GM19238 (cell line): ENCODE results near the gene LILRB3.
"Not testable (repeated sequence)": the region's sequence is repeated elsewhere in the genome, so short reads cannot be mapped to it uniquely, and the experiment has no call there.

ENCODE experiments used
- DNase-seq: peaks from one replicate; pipeline ENCODE4 v3.0.0; 2011; ENCODE audit warnings: low spot score; ENCODE audit not compliant: insufficient read length

LILRB3 gene

DNA sequence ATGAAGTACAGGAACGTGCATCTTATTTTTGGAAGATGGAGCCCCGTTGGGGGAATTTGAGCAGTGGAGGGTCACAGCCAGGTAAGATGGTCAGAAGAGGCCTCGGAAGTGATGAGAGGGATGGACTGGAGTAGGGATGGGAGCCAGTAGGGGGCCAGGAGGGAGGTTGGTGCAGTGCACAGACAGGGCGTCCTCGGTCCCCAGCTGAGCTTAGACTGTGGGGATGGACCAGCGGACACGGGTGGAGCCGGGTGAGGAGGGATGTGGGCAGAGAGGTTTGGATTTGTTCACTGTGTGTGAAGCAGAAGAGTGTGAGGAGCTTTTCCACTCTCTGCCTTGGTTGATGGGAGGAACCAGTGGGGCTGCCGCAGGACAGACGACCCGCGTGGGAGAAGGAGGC is 11.6 kb downstream of the LILRB3 start:
- no peak for DNase-seq

DNA sequence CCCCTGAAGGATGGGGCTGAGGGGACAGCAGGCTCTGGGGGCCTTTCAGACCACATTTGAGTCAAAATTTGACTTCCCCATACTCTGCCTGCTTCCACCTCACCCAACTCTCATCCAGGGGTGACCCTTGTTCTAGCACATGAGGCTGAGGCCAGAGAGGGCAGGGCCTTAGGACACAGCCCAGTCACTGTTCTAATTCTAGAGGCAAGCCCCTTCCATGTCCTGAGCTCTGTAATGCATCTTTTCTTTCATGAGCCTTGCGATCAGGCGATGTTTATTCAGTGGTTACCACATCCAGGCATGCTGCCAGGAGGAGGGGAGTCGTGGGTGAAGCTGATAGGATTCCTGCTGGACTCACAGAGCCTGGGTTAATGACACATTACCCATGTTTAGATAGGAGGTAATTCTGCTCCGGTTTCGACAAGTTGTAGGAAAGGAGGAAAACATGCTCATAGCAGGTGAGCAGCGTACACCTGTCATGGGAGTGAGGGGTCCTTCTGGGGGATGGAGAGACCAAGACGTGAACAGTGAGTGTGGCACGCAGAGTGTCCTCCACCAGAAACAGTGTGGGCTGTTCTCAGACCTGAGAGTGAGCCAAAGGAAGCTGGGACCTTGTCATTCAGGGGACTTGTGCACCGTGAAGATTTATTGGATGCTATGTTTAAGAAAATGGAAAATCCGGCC is 12.9 kb downstream of the LILRB3 start:
- no peak for DNase-seq

- no peak for DNase-seq
Measured at GRCh38 chr19:54209058-54209810, 13.6 kb downstream of the LILRB3 start.

DNA sequence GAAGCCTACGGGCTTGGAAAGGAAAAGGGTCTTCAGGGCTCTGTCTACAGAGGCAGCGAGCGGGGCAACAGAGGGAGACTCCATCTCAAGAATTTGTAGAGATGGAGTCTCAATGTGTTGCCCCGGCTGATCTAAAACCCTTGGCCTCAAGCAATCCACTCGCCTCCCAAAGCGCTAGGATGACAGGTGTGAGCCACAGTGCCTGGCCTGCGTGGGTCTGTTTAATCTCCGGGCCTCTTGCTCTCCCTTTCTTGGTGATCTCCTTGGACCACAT is 14.1 kb downstream of the LILRB3 start:
- DNase-seq: no peak

DNA sequence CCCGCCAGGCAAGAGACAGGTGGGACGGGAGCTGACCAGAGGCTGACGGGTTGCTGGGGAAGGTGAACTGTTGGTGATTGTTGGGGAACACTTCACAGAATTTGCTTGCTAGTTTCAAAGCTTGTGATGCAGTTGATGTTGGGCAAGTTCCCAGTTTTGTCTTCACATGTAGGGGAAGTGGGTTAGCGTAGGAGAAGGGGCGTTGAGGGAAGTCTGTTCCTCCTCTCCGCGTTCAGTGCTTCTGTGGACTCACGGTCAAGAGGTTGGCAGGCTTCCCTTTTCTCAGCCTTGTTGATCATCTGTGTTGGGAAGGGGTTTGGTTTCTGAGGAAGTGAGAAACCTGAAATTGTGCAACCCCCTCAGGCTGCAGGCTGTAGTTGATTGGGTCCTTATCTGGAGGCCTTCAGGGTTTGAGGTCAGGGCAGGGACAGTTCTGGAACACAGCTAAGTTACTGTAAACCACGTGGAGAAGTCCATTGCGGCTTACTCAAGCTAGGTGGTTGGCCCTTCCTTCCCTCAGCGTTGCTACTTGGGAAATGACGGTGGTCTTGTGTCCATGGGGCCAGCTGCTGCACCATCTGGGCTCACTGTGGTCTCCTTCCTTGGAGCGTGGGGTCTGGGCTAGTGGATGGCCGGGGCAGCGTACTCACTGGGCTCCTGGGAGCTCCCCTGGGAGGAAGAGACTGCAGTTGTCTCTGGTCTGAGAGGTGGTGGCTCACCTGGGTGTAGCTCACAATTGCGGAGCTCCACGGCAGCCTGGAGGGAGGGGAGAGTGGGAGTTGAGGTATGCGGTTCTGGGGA is 14.6 kb downstream of the LILRB3 start:
- DNase-seq: no peak

DNA sequence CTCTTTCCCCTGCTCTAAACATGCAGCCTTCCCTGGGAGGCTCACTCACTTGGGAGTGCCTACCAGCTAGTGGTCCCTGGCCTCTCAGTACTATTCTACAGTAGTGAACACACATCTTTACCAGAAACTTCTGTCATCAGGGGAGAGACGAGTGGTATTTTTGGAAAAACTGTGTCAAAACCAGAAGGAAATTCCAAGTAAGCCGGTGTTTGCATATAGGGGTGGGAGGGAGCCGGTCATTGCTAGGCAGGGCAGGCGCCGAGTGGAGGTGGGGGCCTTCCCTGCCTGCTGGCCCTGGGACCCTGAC is 15.2 kb downstream of the LILRB3 start:
- DNase-seq: no peak

GRCh38 chr19:54207193-54207592 is 15.6 kb downstream of the LILRB3 start:
- not testable (repeated sequence) for DNase-seq

GRCh38 chr19:54206831-54207177 is 16.0 kb downstream of the LILRB3 start:
- no peak for DNase-seq

- DNase-seq: no peak
Measured at GRCh38 chr19:54206030-54206830, 16.6 kb downstream of the LILRB3 start.

DNA sequence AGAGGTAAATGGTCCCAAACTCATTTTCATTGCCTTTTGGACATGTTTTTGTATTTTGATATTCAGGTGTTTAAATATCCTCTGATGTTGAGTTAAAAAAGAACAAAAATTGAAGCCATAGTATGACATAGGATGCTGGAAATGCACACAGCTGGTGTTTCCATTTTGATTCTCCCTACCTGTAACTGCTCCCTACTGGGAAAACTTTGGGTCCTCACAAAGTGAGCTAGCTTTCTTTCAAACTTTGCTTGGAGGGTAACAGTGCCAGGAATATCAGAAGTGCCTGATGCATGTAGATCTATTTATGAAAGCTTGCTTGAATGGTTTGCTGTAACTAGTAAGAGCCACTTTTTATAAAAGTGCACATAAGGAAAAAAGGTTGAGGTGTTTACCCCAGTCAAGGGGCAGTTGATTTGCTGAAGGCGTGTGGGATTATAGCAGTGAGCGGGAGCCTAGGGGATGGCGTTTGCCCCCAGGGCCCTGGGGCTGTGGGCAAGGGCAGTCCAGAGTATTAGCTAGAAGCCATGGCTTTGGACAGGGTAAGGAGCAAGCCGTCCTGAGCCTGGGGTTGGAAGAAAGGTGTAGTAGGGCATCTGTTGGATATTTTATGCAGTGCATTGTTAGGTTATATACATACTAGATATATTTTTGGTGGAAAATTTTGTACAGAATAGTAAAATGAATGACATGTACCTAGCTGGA is 17.9 kb downstream of the LILRB3 start:
- DNase-seq: no peak

DNA sequence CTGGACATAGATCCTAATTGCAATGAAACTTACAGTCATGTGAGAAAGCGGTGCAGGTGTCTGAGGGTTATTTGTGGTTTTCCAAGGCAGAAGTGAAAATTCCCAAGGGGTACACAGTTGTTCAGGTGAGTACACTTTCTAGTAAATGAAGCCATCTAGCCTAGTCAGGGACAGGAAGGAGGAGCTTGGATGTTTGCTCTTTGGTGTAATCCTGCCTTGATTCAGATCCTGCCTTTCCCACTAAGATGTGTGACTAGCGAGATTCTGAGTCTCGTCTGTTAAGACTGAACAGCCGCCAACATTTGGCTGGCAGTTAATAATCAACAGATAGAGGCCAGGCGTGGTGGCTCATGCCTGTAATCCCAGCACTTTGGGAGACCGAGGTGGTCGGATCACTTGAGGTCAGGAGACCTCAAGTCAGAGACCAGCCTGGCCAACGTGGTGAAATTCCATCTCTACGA is 19.6 kb downstream of the LILRB3 start:
- DNase-seq: no peak

DNA sequence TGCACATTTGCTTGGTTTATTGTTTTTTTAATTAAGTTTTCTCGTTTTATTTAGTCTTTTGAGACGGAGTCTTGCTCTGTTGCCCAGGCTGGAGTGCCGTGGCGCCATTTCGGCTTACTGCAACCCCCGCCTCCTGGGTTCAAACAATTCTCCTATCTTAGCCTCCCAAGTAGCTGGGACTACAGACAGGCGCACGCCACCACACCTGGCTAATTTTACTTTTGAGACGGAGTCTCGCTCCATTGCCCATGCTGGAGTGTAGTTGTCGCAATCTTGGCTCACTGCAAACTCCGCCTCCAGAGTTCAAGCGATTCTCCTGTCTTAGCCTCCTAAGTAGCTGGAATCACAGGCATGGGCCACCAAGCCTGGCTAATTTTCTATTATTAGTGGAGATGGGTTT is 20.8 kb downstream of the LILRB3 start:
- DNase-seq: no peak

GRCh38 chr19:54201172-54201701 is 21.6 kb downstream of the LILRB3 start:
- DNase-seq: no peak

- DNase-seq: no peak
Measured at GRCh38 chr19:54199401-54199800, 23.4 kb downstream of the LILRB3 start.

DNA sequence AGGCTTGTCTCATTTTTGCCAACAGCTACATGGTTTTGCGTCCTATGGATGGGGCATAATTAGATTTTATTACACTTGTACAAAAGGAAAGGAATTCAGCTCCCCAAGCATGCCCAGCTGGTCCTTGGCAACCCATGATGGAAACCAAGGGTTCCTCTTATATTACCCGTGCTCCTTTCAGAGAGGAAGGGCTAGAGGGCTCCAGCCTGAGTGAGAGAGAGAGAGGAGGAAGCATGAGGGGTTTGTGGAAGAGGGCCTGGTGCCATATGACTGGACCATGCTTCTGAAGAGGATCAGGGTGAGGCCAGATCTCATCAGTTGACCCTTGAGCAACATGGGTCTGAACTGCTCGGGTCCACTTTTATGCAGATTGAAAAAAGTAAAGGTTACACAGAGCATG is 25.7 kb downstream of the LILRB3 start:
- DNase-seq: no peak

DNA sequence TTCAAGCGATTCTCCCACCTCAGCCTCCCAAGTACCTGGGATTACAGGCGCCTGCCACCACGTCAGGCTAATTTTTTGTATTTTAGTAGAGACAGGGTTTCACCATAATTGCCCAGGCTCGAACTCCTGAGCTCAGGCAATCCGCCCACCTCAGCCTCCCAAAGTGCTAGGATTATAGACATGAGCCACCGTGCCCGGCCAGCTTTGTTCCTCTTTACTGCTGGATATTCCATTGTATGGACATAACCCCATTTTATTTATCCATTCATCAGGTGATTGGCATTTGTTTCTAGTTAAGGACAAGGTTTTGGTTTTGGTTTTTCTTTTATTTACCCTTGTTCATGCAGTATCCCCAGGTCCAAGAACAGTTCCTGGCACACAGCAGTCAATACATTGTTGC is 26.3 kb downstream of the LILRB3 start:
- DNase-seq: no peak

DNA sequence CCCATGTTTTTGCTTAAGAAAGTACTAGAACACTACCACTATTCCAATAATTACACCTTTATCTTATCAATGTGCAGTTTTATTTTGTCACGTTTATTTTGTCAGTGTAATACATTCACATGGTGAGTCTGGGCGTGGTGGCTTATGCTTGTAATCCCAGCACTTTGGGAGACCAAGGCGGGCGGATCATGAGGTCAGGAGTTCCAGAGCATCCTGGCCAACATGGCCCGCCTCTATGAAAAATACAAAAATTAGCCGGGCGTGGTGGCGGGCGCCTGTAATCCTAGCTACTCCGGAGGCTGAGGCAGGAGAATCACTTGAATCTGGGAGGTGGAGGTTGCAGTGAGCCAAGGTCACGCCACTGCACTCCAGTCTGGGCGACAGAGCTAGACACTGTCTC is 28.3 kb downstream of the LILRB3 start:
- DNase-seq: not testable (repeated sequence)

GRCh38 chr19:54193011-54193410 is 29.8 kb downstream of the LILRB3 start:
- no peak for DNase-seq

GRCh38 chr19:54191811-54192453 is 30.9 kb downstream of the LILRB3 start:
- DNase-seq: no peak

DNA sequence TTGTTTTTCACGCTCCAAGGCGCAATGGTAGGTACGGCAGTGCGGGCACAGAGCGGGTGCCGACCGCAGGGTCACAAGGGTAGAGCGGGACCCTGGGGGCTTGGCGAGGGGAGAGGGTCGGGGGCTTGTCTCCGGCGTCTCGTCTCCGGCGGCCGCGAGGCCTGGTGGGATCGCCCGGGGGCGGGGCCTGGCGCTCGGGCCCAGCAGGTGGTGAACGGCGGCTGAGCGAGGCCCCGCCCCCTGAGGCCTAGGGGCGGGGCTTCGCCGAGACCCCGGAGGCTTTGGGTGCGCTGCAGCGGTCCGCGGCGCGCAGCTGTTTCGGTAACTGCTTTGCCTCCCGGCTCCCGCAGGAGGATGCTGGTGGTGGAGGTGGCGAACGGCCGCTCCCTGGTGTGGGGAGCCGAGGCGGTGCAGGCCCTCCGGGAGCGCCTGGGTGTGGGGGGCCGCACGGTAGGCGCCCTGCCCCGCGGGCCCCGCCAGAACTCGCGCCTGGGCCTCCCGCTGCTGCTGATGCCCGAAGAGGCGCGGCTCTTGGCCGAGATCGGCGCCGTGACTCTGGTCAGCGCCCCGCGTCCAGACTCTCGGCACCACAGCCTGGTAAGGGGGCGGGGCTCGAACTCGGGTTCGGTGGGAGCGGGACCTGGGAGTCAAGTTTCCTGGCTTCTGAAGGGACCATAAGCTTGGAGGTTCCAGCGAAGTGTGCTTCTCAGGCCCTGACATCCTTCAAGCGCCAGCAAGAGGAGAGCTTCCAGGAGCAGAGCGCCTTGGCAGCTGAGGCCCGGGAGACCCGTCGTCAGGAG is 31.6 kb downstream of the LILRB3 start, which contains the start of gene TSEN34:
TSEN34 (plus strand) TSS at position 298 of the 800 bp plus-strand sequence; CDS start at position 355, 57 bp downstream.
- DNase-seq: peak; percentile 63
